ENCODE data around the gene BCL11B. TPM values are rescaled to one million over a fixed set of nuclear protein-coding genes. Genes with fewer than 3 reads are reported as not detected.

The BCL11B gene
- total RNA-seq, 6 experiments from 2014 or later, result 0.06 to 0.14 (median 0.10) TPM; not detected in 2

DNA sequence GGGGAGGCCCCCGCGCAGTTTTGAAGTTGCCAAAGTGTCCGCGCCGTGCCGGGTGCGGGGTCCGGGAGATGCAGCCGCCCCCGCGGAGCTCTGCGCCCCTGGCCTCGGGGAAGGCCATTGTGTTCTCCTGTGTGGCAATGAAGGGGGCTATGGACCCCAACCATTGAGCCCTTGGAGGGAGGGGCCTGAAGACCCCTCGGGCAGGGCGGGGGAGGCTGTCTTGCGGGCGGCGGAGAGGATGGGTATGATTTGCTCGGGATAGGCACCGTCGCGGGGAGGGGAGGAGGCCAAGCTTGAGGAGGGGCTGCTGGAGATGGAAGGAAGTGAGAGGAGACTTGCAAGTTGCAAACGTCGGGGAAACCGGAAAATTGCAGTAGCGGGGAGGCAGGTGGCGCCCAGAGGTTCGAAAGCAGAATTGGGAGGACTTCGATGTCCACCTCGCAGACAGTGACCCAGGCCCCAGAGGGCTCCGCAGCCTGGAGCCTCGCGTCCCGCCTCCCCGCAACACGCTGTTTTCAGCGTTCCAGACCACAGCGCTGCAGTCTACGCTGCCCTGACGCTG lies 25.4 kb downstream of the BCL11B start:
- H3K27ac Mint-ChIP-seq, result no peak overlapping the region
- H3K27me3 Mint-ChIP-seq (ENCODE audit: insufficient read depth), result peaks cover 20% of the 10 kb centered on the region
- no peaks in the 10 kb centered on the region for H3K36me3 Mint-ChIP-seq (ENCODE audit: low read depth)
- TF ChIP-seq, protein P1, sequence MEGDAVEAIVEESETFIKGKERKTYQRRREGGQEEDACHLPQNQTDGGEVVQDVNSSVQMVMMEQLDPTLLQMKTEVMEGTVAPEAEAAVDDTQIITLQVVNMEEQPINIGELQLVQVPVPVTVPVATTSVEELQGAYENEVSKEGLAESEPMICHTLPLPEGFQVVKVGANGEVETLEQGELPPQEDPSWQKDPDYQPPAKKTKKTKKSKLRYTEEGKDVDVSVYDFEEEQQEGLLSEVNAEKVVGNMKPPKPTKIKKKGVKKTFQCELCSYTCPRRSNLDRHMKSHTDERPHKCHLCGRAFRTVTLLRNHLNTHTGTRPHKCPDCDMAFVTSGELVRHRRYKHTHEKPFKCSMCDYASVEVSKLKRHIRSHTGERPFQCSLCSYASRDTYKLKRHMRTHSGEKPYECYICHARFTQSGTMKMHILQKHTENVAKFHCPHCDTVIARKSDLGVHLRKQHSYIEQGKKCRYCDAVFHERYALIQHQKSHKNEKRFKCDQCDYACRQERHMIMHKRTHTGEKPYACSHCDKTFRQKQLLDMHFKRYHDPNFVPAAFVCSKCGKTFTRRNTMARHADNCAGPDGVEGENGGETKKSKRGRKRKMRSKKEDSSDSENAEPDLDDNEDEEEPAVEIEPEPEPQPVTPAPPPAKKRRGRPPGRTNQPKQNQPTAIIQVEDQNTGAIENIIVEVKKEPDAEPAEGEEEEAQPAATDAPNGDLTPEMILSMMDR (IDR thresholded peaks at IDR 0.05), result no peak
- DNase-seq, result no peak
- H3K4me3 Mint-ChIP-seq, result no peak overlapping the region
- no peaks in the 10 kb centered on the region for H3K4me1 Mint-ChIP-seq (ENCODE audit: low read depth)
- no peaks in the 10 kb centered on the region; the same call in 1 of the 2 replicates for H3K9me3 Mint-ChIP-seq

DNA sequence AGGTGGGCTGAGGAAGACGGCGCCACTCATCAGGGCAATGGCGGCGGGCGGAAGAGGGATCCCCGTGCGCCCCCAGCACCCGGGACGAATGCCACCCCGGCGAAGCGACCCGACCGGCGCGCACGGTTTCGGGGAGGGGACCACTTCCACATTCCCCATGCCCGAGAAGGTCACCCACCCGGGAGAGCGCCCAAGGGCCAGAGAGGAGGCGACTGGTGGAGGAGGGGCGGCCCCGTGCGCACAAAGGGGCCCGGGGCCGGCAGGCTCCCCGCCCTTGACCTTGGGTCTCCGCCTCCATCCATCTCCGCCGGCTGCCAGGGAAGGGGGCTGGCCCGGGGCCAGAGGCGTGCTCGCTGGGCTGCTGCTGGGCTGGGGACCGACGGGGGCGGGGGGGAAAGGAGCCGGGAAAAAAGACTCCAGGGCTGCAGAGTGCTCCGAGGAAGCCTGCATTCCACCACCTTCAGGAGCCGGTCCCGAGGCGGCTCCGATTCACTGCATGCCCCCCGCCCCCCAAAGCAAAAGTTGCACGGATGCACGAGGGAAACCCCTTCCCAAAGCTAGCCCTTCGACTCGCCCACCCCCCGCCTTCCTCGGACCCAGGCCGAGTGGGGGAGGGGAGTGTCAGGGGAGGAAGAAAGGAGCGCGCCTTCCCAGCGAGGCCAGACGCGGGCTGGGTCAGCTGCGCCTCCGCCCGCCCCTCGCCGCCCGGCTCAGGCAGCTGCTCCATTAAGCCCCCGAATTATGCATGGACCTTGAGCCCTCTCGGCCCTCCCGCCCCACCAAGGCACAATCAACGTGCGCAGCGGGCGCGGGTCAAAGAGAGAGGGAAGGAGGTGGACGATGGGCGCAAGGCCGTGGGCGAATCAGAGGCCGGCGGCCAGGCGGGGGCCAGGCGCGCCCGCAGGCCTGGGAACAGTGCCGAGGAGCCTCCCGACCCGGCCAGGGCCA lies 26.2 kb downstream of the BCL11B start:
- H3K4me1 Mint-ChIP-seq (ENCODE audit: low read depth), result no peaks in the 10 kb centered on the region
- peaks cover 21% of the 10 kb centered on the region for H3K27me3 Mint-ChIP-seq (ENCODE audit: insufficient read depth)
- no peak for DNase-seq
- H3K4me3 Mint-ChIP-seq, result no peak overlapping the region
- no peak overlapping the region for H3K27ac Mint-ChIP-seq
- no peaks in the 10 kb centered on the region; the same call in 1 of the 2 replicates for H3K9me3 Mint-ChIP-seq
- no peaks in the 10 kb centered on the region for H3K36me3 Mint-ChIP-seq (ENCODE audit: low read depth)
- TF ChIP-seq, protein P1 (IDR thresholded peaks at IDR 0.05), result no peak

DNA sequence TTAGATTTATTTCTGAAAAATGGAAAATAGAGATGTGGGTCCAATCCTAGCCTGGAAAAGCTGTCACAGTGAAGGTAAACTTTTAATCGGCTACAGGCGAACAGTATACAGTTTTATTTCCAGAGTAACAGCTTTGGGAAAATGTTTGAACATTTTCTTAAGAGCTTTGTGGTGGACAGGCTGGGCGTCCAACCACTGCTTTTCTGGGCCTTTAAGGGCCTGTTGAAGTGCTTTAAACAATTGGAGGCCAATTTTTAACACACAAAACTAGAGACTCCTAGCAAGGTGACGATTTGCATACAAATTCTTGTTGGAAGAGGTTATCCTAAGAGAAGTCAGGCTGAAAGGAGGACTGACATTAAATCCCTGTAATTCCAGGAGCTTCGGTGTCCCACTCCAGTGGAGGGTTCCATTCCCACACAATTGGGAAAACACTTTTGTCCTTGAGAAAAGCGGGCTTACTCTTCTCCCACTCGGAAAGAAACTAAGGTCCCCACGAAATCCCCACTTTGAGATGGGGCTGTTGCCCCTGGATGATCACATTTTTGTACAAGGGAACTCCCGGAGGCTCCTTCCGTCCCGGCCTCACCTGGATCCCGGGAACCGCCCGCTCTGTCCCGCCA lies 26.9 kb downstream of the BCL11B start:
- Mint-ChIP-seq H3K4me1 (ENCODE audit: low read depth) (no peaks in the 10 kb centered on the region), H3K36me3 (ENCODE audit: low read depth) (no peaks in the 10 kb centered on the region), H3K27me3 (ENCODE audit: insufficient read depth) (peaks cover 21% of the 10 kb centered on the region), H3K27ac (no peak overlapping the region), H3K9me3 (no peaks in the 10 kb centered on the region; the same call in 1 of the 2 replicates), H3K4me3 (no peak overlapping the region)
- DNase-seq, result no peak
- TF ChIP-seq, protein P1 (IDR thresholded peaks at IDR 0.05), result no peak

DNA sequence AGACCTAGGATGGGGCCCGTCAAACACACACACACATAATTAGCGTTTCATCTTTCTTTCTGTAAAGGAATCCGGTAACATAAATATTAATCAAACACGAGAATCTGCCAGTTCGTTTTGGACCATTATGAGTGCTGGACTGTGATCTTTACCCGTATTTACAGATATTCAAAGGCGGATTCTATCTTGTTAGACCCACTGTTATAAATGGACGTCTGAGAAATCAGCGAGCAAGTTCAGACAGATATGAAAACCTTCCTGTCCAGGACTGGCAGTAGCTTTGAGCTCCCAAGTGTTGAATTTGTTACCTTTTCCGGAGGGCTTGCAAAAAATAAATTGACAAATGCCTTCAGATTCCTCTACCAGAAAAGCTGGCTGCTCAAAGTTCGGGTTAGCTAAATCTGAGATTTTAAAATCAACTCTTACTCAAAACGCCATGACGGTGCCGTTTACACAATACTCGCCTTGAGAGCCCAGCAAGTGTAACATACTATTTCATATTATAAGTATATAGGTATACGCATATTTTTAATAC lies 27.6 kb downstream of the BCL11B start:
- H3K27ac Mint-ChIP-seq, result no peak overlapping the region
- no peak overlapping the region for H3K4me3 Mint-ChIP-seq
- peaks cover 21% of the 10 kb centered on the region for H3K27me3 Mint-ChIP-seq (ENCODE audit: insufficient read depth)
- no peaks in the 10 kb centered on the region; the same call in 1 of the 2 replicates for H3K9me3 Mint-ChIP-seq
- H3K4me1 Mint-ChIP-seq (ENCODE audit: low read depth), result no peaks in the 10 kb centered on the region
- TF ChIP-seq, protein P1 (IDR thresholded peaks at IDR 0.05), result no peak
- no peak for DNase-seq
- no peaks in the 10 kb centered on the region for H3K36me3 Mint-ChIP-seq (ENCODE audit: low read depth)

Measured in HFFc6 (cell line).